Activated naive CD8-positive, alpha-beta T cell treated with anti-CD3 and anti-CD28 coated beads, Interleukin-2, amount 50 U/mL, for 16 hours (primary cell): ENCODE data around the gene CYP4F8.
"Not testable (repeated sequence)": the region's sequence is repeated elsewhere in the genome, so short reads cannot be mapped to it uniquely, and the experiment has no call there.

ENCODE experiments used
- DNase-seq: peaks from one replicate; pipeline ENCODE4 v3.0.0-alpha.2; 2020; ENCODE audit warnings: low read depth, low spot score

Gene CYP4F8

GRCh38 chr19:15614507-15615379, at the start of gene CYP4F8:
Gene CYP4F8, plus strand, starts transcription at chr19:15615218. Its CDS starts 399 bp downstream, at chr19:15615617.
- DNase-seq: no peak

- no peak for DNase-seq
Measured at GRCh38 chr19:15570420-15570819, 44.6 kb upstream of the CYP4F8 start.

- no peak for DNase-seq
Measured at GRCh38 chr19:15575406-15575805, 39.6 kb upstream of the CYP4F8 start.

GRCh38 chr19:15576526-15577156, 38.4 kb upstream of the CYP4F8 start:
- no peak for DNase-seq

GRCh38 chr19:15577184-15577771, 37.7 kb upstream of the CYP4F8 start:
- no peak for DNase-seq

GRCh38 chr19:15583346-15583745, 31.7 kb upstream of the CYP4F8 start:
- DNase-seq: no peak

GRCh38 chr19:15584095-15584494, 30.9 kb upstream of the CYP4F8 start:
- no peak for DNase-seq

- DNase-seq: peak; percentile 73
Measured at GRCh38 chr19:15584541-15585115, 30.4 kb upstream of the CYP4F8 start.

- DNase-seq: no peak
Measured at GRCh38 chr19:15587663-15588062, 27.4 kb upstream of the CYP4F8 start.

GRCh38 chr19:15588265-15588664, 26.8 kb upstream of the CYP4F8 start:
- no peak for DNase-seq

GRCh38 chr19:15589760-15590451, 25.1 kb upstream of the CYP4F8 start:
- no peak for DNase-seq

- no peak for DNase-seq
Measured at GRCh38 chr19:15591796-15592195, 23.2 kb upstream of the CYP4F8 start.

- not testable (repeated sequence) for DNase-seq
Measured at GRCh38 chr19:15592506-15592905, 22.5 kb upstream of the CYP4F8 start.

GRCh38 chr19:15593766-15594165, 21.3 kb upstream of the CYP4F8 start:
- not testable (repeated sequence) for DNase-seq

- DNase-seq: no peak
Measured at GRCh38 chr19:15595069-15595468, 19.9 kb upstream of the CYP4F8 start.

GRCh38 chr19:15607978-15608925, 6.8 kb upstream of the CYP4F8 start:
- not testable (repeated sequence) for DNase-seq

- no peak for DNase-seq
Measured at GRCh38 chr19:15609261-15609660, 5.8 kb upstream of the CYP4F8 start.

GRCh38 chr19:15612342-15612741, 2.7 kb upstream of the CYP4F8 start:
- no peak for DNase-seq

GRCh38 chr19:15613338-15613737, 1.7 kb upstream of the CYP4F8 start:
- no peak for DNase-seq

GRCh38 chr19:15615526-15615925, 508 bp downstream of the CYP4F8 start:
- no peak for DNase-seq
